ENCODE measurements around the gene IL17RE. TPM values are rescaled to one million over a fixed set of nuclear protein-coding genes. Genes with fewer than 3 reads are reported as not detected.

IL17RE gene
- total RNA-seq, 4 donors from 2014 or later = 0.26 to 10.7 (median 5.0) TPM

DNA sequence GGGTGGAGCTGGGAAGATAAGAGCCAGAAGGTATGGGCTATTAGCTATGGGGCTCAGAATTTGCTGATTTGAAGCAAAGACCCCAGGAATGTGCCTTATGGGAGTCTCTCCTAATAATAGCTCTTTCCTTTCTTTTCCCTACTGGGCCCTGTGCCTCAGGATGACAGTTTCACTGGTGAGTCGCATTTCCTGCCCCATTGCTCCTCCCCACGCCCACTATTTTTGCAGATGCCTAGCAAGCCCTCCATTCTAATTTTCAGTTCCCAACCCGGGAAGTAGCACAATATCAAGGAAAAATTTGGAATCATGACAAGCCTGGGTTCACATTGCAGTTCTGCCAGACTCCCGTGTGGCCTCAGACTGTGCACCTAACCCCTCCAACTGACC lies 583 bp downstream of the IL17RE start:
- no peaks in the 10 kb centered on the region for H3K27me3 ChIP-seq
- peak overlapping the region; percentile 10 to 16 for H3K27ac ChIP-seq
- H3K36me3 ChIP-seq = no peaks in the 10 kb centered on the region
- no peaks in the 10 kb centered on the region for H3K4me1 ChIP-seq
- no peak for DNase-seq
- no peaks in the 10 kb centered on the region for H3K9me3 ChIP-seq
- H3K4me3 ChIP-seq = no peak overlapping the region
- no peak for TF ChIP-seq POLR2A (IDR thresholded peaks at IDR 0.05)
- TF ChIP-seq, protein P1, sequence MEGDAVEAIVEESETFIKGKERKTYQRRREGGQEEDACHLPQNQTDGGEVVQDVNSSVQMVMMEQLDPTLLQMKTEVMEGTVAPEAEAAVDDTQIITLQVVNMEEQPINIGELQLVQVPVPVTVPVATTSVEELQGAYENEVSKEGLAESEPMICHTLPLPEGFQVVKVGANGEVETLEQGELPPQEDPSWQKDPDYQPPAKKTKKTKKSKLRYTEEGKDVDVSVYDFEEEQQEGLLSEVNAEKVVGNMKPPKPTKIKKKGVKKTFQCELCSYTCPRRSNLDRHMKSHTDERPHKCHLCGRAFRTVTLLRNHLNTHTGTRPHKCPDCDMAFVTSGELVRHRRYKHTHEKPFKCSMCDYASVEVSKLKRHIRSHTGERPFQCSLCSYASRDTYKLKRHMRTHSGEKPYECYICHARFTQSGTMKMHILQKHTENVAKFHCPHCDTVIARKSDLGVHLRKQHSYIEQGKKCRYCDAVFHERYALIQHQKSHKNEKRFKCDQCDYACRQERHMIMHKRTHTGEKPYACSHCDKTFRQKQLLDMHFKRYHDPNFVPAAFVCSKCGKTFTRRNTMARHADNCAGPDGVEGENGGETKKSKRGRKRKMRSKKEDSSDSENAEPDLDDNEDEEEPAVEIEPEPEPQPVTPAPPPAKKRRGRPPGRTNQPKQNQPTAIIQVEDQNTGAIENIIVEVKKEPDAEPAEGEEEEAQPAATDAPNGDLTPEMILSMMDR (IDR thresholded peaks at IDR 0.05) = no peak
- intact Hi-C loops (cut with DNase I; ENCODE audit: low total_unique reads) = no loop called here

DNA sequence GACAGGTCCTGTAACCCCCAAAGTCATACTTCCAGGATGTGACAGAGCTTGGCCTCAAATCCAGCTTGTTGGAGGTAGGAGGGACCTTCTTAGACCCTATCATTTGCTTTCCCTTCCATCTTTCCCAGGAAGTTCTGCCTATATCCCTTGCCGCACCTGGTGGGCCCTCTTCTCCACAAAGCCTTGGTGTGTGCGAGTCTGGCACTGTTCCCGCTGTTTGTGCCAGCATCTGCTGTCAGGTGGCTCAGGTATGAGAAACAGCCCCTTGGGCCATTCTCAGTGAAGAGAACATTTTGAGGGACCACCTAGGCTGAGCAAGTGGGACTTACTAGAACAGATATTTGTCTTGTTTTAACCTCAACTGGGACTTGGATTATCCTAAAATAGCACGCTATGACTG lies 1.3 kb downstream of the IL17RE start:
- TF ChIP-seq, protein P1 (IDR thresholded peaks at IDR 0.05) = no peak
- no peak for TF ChIP-seq POLR2A (IDR thresholded peaks at IDR 0.05)
- no peak overlapping the region for H3K27ac ChIP-seq

DNA sequence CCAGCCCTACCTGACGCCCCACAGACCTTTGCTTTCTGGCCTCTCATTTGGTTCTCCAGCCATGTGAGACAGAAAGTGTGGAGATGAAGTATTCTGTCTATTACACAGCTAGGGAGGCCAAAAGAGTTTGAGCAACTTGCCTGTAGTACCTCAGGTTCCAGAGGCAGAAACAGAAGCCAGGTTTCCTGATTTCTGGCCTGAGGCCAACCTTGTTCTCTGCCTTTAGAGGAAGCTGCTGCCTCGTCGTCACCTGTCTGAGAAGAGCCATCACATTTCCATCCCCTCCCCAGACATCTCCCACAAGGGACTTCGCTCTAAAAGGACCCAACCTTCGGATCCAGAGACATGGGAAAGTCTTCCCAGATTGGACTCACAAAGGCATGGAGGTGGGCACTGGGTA lies 3.8 kb downstream of the IL17RE start:
- Histone ChIP-seq H3K9me3 (no peaks in the 10 kb centered on the region), H3K36me3 (no peaks in the 10 kb centered on the region), H3K4me1 (no peaks in the 10 kb centered on the region), H3K27ac (no peak overlapping the region), H3K4me3 (no peak overlapping the region), H3K27me3 (no peaks in the 10 kb centered on the region)
- no peak for DNase-seq
- intact Hi-C loops (cut with DNase I; ENCODE audit: low total_unique reads) = no loop called here
- no peak for TF ChIP-seq POLR2A (IDR thresholded peaks at IDR 0.05)
- TF ChIP-seq, protein P1 (IDR thresholded peaks at IDR 0.05) = no peak

More for the DNA sequence above, 1.3 kb downstream of the IL17RE start:
- no peak for DNase-seq
- no peaks in the 10 kb centered on the region for H3K9me3 ChIP-seq
- intact Hi-C loops (cut with DNase I; ENCODE audit: low total_unique reads) = no loop called here
- no peaks in the 10 kb centered on the region for H3K27me3 ChIP-seq
- H3K36me3 ChIP-seq = no peaks in the 10 kb centered on the region
- no peaks in the 10 kb centered on the region for H3K4me1 ChIP-seq
- no peak overlapping the region for H3K4me3 ChIP-seq

DNA sequence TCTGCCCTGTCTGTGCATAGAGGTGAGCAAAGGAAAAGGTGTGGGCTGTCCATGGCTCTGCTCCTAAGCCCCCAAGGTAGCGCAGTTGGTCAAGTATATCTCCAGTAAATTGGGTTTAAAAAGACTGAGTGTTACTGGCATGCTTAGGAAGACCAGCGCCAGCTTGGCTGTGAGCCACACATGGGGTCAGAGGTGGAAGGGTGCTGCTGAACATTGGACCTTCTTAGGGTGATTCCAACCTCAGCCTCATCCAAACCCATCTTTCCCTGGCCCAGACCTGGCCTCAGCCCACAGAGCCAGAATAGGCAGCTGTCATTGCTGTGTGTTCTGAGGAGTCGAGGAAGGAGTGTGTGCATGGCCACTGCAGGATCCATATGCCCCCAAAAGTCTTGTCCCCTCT lies 5.6 kb downstream of the IL17RE start:
- no peaks in the 10 kb centered on the region for H3K9me3 ChIP-seq
- DNase-seq = no peak
- H3K27ac ChIP-seq = no peak overlapping the region

DNA sequence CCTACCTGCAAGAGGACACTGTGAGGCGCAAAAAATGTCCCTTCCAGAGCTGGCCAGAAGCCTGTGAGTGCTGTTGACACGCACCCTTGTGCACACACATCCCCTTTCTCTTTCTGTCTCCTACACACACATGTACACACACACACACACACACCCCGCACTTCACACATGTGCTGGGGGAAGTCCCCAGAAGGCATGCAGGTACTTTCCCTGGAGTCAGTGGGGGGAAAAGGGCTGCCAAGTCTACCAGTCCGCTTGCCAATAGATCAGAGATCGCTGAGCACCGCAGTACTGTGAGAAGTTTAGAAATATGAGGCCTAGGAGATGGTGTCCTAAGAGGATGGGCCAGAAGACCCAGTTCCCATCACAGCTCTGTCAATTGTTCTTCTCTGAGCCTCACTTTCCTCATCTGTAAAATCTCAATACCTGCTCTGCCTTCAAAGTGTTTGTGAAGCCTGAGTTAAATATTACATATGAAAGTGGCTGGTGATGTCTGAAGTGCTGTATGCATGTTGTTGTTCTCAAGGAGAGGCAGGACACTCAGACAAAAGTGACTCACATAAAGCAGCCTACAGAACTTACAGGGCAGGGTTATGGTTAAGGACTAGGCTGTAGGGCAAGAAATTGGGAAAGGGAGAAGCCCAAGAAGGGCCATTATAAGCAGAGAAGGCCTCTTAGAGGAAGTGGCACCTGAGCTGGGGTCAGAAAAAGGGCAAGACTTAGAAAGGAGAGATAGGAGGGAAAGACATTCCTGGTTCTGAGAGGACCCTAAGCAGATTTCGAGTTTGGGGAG lies 6.8 kb downstream of the IL17RE start:
- Histone ChIP-seq H3K36me3 (no peaks in the 10 kb centered on the region), H3K9me3 (no peaks in the 10 kb centered on the region), H3K27me3 (no peaks in the 10 kb centered on the region), H3K4me3 (no peak overlapping the region), H3K27ac (no peak overlapping the region), H3K4me1 (peaks cover 0 to 3% of the 10 kb centered on the region in 2 donors)
- intact Hi-C loops (cut with DNase I; ENCODE audit: low total_unique reads) = loop anchor here (10.0 kb wide), 1 partner anchor 45 kb away; no protein-coding TSS in a partner anchor
- DNase-seq = no peak
- no peak for TF ChIP-seq POLR2A (IDR thresholded peaks at IDR 0.05)
- TF ChIP-seq, protein P1 (IDR thresholded peaks at IDR 0.05) = no peak

More for the DNA sequence above, 5.6 kb downstream of the IL17RE start:
- Histone ChIP-seq H3K36me3 (no peaks in the 10 kb centered on the region), H3K4me1 (no peaks in the 10 kb centered on the region), H3K4me3 (no peak overlapping the region), H3K27me3 (no peaks in the 10 kb centered on the region)
- TF ChIP-seq, protein P1 (IDR thresholded peaks at IDR 0.05) = no peak
- TF ChIP-seq POLR2A (IDR thresholded peaks at IDR 0.05) = no peak
- intact Hi-C loops (cut with DNase I; ENCODE audit: low total_unique reads) = no loop called here

Measured in uterus (tissue), 4 donors.